Heart right ventricle (tissue), 16 donors: ENCODE data around the gene ANXA11. TPM values are rescaled to one million over a fixed set of nuclear protein-coding genes. Genes with fewer than 3 reads are reported as not detected.
A peak's percentile ranks its signal among the peaks of the same experiment; 100 is the strongest.

ENCODE experiments used
- ATAC-seq, 8 donors: fragments of 200-7000 bp; cut with Tn5 transposase; one replicate each; pipeline ENCODE4 v1.9.1; 2020; ENCODE audit warnings: mild to moderate bottlenecking in 8 of 8, moderate library complexity in 8 of 8, moderate number of reproducible peaks in 1 of 8
- DNase-seq, 2 donors: peaks; one replicate each; pipeline ENCODE4 v3.0.0-alpha.2; 2020
- H3K27ac ChIP-seq, 10 donors: fragments of 200-600 bp; sonication (generic) in 2 of 10; one replicate each; pipeline versions ENCODE4 v1.5.0 to v1.8.0; 2020 to 2022; ENCODE audit warnings: mild to moderate bottlenecking in 3 of 10
- H3K27me3 ChIP-seq, 7 donors: fragments of 200-600 bp; one replicate each; pipeline ENCODE4 v1.8.0; 2021 to 2022; ENCODE audit warnings: mild to moderate bottlenecking in 2 of 7
- H3K36me3 ChIP-seq, 9 donors: fragments of 200-600 bp; sonication (generic) in 1 of 9; one replicate each; pipeline versions ENCODE4 v1.5.0 to v1.8.0; 2020 to 2022; ENCODE audit warnings: mild to moderate bottlenecking in 2 of 9
- H3K4me1 ChIP-seq, 9 donors: fragments of 200-600 bp; sonication (generic) in 1 of 9; one replicate each; pipeline versions ENCODE4 v1.5.0 to v1.8.0; 2020 to 2022; ENCODE audit warnings: mild to moderate bottlenecking in 4 of 9
- H3K4me3 ChIP-seq, 10 donors: fragments of 200-600 bp; sonication (generic) in 2 of 10; one replicate each; pipeline versions ENCODE4 v1.5.0 to v1.8.0; 2020 to 2022; ENCODE audit warnings: mild to moderate bottlenecking in 7 of 10, moderate library complexity in 2 of 10
- H3K9me3 ChIP-seq, 11 donors: fragments of 200-600 bp in 10 of 11; sonication (generic) in 2 of 11; one replicate each; pipeline versions ENCODE4 v1.5.0 to v1.8.0; 2013 to 2022; ENCODE audit warnings: mild to moderate bottlenecking in 2 of 11, control low read depth in 1 of 11, moderate library complexity in 1 of 11
- CTCF ChIP-seq, 9 donors: fragments of 200-600 bp; sonication (generic) in 2 of 9; IDR thresholded peaks; one replicate each; pipeline versions ENCODE4 v1.5.0 to v1.8.0; 2021 to 2022; ENCODE audit warnings: antibody characterized with exemption in 9 of 9, mild to moderate bottlenecking in 5 of 9, moderate library complexity in 1 of 9
- WGBS, 2 donors: extraction: QIAGEN DNeasy Blood & Tissue Kit; methylation state at CpG; one replicate each; pipeline ENCODE4 v1.1.7; 2013; ENCODE audit warnings: inconsistent platforms in 1 of 2; 5-methylcytosine and 5-hydroxymethylcytosine counted together
- intact Hi-C, 10 donors: fragments of 100-400 bp; cut with DNase I; formaldehyde crosslinking; loops; one replicate each; pipeline versions ENCODE4 v1.11.1 to v1.14.2; 2022
- polyA plus RNA-seq, 2 donors: library from polyadenylated mRNA; stranded (reverse); fragments of 200-250 nt; gene quantifications; one replicate each; pipeline ENCODE4 v1.2.3, GENCODE V29; 2013
- total RNA-seq, 10 donors: library from RNA; stranded (reverse); fragmentation: NEBNext Ultra II Directional in 3 of 10; extraction: Animal tissue kit (Norgen Biotek cat#: 25700) in 3 of 10; gene quantifications; one replicate each; pipeline versions ENCODE4 v1.2.1 to v1.2.4, GENCODE V29; 2021 to 2023
- donor health status: Arrhythmogenic right ventricular cardiomyopathy.
- donor health status: ischemic (EF 13 %, LVEDD 7.1; RV severe dilation, severe dysfunction).
- donor health status: healthy with polysubstance abuse.
- donor health status: DM: no; HTN: yes; CAD: no.
- donor health status: DM: no; HTN: no; CAD: no.
- donor health status: ischemic (EF 25% LVEDD 6.9; RV normal size, moderate dysfunction).
- donor health status: ischemic (EF 25% LVEDD 5.7; RV mildly dilated, moderate dysfunction).
- donor health status: healthy.
- donor health status: DM: yes; HTN: yes; CAD: no.
- donor health status: Ischemic cardiomyopathy.
- donor health status: ischemic (EF 35%, LVEDD 5.7; RV mildly dilated, moderate dysfunction).
- donor health status: nonischemic (EF 11% LVEDD 7.7; RV severe dilation, severe dysfunction).
- donor health status: DM: yes; HTN: yes; CAD: no.
- donor health status: PGD.
- donor health status: ischemic (EF 29% LVEDD 5.4; RV normal size, mild dysfunction).
- donor health status: nonischemic (EF 23%, LVEDD 6.1; RV moderate dilation, normal function).

Gene ANXA11
- total and polyA plus RNA-seq, 12 donors, result 160 to 1,089 (median 422) TPM

- no peaks in the 10 kb centered on the region for H3K27me3 ChIP-seq
- no peak for ATAC-seq
- H3K9me3 ChIP-seq, result no peaks in the 10 kb centered on the region
- H3K4me3 ChIP-seq, result no peak overlapping the region
- H3K4me1 ChIP-seq, result peaks cover 9 to 42% (median 37%) of the 10 kb centered on the region in 9 donors
- no peak for DNase-seq
- WGBS, 2 donors, result 93 to 94% methylated on average over 8 of the region's 8 CpGs
- peak overlapping the region in 2 of 10 donors; percentile 20 to 60 for H3K27ac ChIP-seq
- intact Hi-C loops, result loop anchor here in 3 of 10 donors (5.0 kb wide), 2 partner anchors 47 to 52 kb away; partner anchors contain the start of gene ANXA11 (in 2 of the 3)
- H3K36me3 ChIP-seq, result peaks cover 0 to 99% (median 51%) of the 10 kb centered on the region in 9 donors
- no peak for TF ChIP-seq CTCF (IDR thresholded peaks at IDR 0.05)
Measured at GRCh38 chr10:80155696-80156215, 49.6 kb downstream of the ANXA11 start.

GRCh38 chr10:80154978-80155695 is 50.2 kb downstream of the ANXA11 start:
- Histone ChIP-seq H3K27ac (peak overlapping the region in 1 of 10 donors; percentile 60), H3K9me3 (no peaks in the 10 kb centered on the region), H3K4me3 (no peak overlapping the region), H3K27me3 (no peaks in the 10 kb centered on the region), H3K4me1 (peaks cover 9 to 36% (median 33%) of the 10 kb centered on the region in 9 donors), H3K36me3 (peaks cover 0 to 99% (median 51%) of the 10 kb centered on the region in 9 donors)
- ATAC-seq (no peak), DNase-seq (no peak)
- WGBS, 2 donors, result 86 to 90% methylated on average over 10 of the region's 10 CpGs
- no peak for TF ChIP-seq CTCF (IDR thresholded peaks at IDR 0.05)
- intact Hi-C loops, result loop anchor here in 3 of 10 donors (5.0 kb wide), 2 partner anchors 47 to 52 kb away; partner anchors contain the start of gene ANXA11 (in 2 of the 3)

GRCh38 chr10:80154626-80154977 is 50.7 kb downstream of the ANXA11 start:
- 90 to 92% methylated on average over 5 of the region's 5 CpGs for WGBS, 2 donors
- TF ChIP-seq CTCF (IDR thresholded peaks at IDR 0.05), result no peak
- no peaks in the 10 kb centered on the region for H3K27me3 ChIP-seq
- intact Hi-C loops, result no loop called here
- H3K36me3 ChIP-seq, result peaks cover 0 to 99% (median 51%) of the 10 kb centered on the region in 9 donors
- no peak overlapping the region for H3K4me3 ChIP-seq
- no peak for ATAC-seq
- H3K9me3 ChIP-seq, result peaks cover 0 to 4% (median 0%) of the 10 kb centered on the region in 11 donors
- DNase-seq, result no peak
- H3K27ac ChIP-seq, result peak overlapping the region in 1 of 10 donors; percentile 17
- H3K4me1 ChIP-seq, result peaks cover 9 to 30% (median 28%) of the 10 kb centered on the region in 9 donors

DNA sequence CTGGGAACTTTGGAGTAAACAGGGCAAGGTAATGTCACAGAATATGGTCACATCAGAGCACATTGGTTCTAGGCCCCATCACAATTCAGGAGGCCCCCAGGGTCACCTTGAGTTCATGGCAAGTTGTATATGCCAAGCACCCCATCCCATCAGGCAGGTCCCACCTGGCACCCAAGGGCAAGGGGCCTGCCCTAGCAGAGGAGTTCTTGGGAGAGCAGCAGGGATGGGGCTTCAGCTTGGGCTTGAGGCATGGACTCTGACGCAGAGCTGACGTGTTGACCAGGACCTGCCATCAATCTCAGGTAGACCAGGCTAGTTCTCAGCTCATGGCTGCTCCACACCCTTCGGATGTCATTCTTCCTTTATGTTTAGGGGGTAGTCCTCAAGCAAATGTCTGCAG is 51.9 kb downstream of the ANXA11 start:
- ATAC-seq (no peak), DNase-seq (no peak)
- Histone ChIP-seq H3K4me3 (no peak overlapping the region), H3K27ac (no peak overlapping the region), H3K4me1 (peaks cover 5 to 19% (median 17%) of the 10 kb centered on the region in 9 donors), H3K27me3 (no peaks in the 10 kb centered on the region), H3K9me3 (peaks cover 0 to 16% (median 0%) of the 10 kb centered on the region in 11 donors), H3K36me3 (peaks cover 0 to 99% (median 55%) of the 10 kb centered on the region in 9 donors)
- TF ChIP-seq CTCF (IDR thresholded peaks at IDR 0.05), result no peak
- intact Hi-C loops, result no loop called here
- 79 to 96% methylated on average over 3 of the region's 3 CpGs for WGBS, 2 donors
